Mesenchymal stem cell (in vitro differentiated cells and primary cell): Measurements from ENCODE around the gene FCRL3.

ENCODE experiments used
- DNase-seq: peaks from one replicate; pipeline ENCODE4 v3.0.0-alpha.2; 2013
- H2AFZ ChIP-seq: one replicate; pipeline ENCODE4 v1.6.1; 2013; ENCODE audit warnings: low read depth, mild to moderate bottlenecking, control low read depth, inconsistent platforms, low read length, moderate library complexity
- H2AK5ac ChIP-seq: 2 replicates; pipeline ENCODE4 v1.6.1; 2013; ENCODE audit warnings: low read length, moderate library complexity, mild to moderate bottlenecking, inconsistent platforms; ENCODE audit not compliant: severe bottlenecking
- H2BK120ac ChIP-seq: one replicate; pipeline ENCODE4 v1.6.1; 2013; ENCODE audit warnings: low read depth, mild to moderate bottlenecking, inconsistent platforms, low read length, moderate library complexity
- H2BK12ac ChIP-seq, 2 experiments: one replicate each; pipeline ENCODE4 v1.6.1; 2013; ENCODE audit warnings: inconsistent platforms in 2 of 2, low read length in 2 of 2, mild to moderate bottlenecking in 2 of 2, moderate library complexity in 2 of 2, control low read depth in 1 of 2
- H2BK15ac ChIP-seq: one replicate; pipeline ENCODE4 v1.6.1; 2013; ENCODE audit warnings: mild to moderate bottlenecking, low read depth, inconsistent platforms; ENCODE audit not compliant: poor library complexity, severe bottlenecking
- H2BK5ac ChIP-seq: 2 replicates; pipeline ENCODE4 v1.6.1; 2013; ENCODE audit warnings: low read depth, mild to moderate bottlenecking, low read length, control low read depth, inconsistent platforms; ENCODE audit not compliant: poor library complexity, severe bottlenecking
- H3K14ac ChIP-seq, 2 experiments: one replicate each; pipeline ENCODE4 v1.6.1; 2013; ENCODE audit warnings: inconsistent platforms in 2 of 2, low read length in 2 of 2, control low read depth in 1 of 2, mild to moderate bottlenecking in 1 of 2, moderate library complexity in 1 of 2
- H3K18ac ChIP-seq, 2 experiments: one replicate each; pipeline ENCODE4 v1.6.1; 2013; ENCODE audit warnings: inconsistent platforms in 2 of 2, low read length in 2 of 2, control low read depth in 1 of 2, low read depth in 1 of 2, mild to moderate bottlenecking in 1 of 2
- H3K23ac ChIP-seq, 2 experiments: one replicate each; pipeline ENCODE4 v1.6.1; 2013; ENCODE audit warnings: inconsistent platforms in 2 of 2, low read length in 2 of 2, mild to moderate bottlenecking in 2 of 2, moderate library complexity in 2 of 2, control low read depth in 1 of 2
- H3K27ac ChIP-seq: 2 replicates; pipeline ENCODE4 v1.5.1; 2013; ENCODE audit warnings: mild to moderate bottlenecking, moderate library complexity, low read length, control low read depth, inconsistent platforms; ENCODE audit not compliant: poor library complexity, severe bottlenecking
- H3K27me3 ChIP-seq, 2 experiments: 2 replicates each; pipeline versions ENCODE4 v1.6.1 to v1.7.0; 2013; ENCODE audit warnings: low read length in 2 of 2, mild to moderate bottlenecking in 2 of 2, moderate library complexity in 2 of 2, control low read depth in 1 of 2, inconsistent platforms in 1 of 2; ENCODE audit not compliant: control insufficient read depth in 1 of 2, insufficient read depth in 1 of 2
- H3K36me3 ChIP-seq, 2 experiments: 2 replicates each; pipeline versions ENCODE4 v1.6.1 to v1.7.0; 2013; ENCODE audit warnings: low read length in 2 of 2, control low read depth in 1 of 2, inconsistent platforms in 1 of 2, low read depth in 1 of 2, mild to moderate bottlenecking in 1 of 2; ENCODE audit not compliant: insufficient read depth in 2 of 2, control insufficient read depth in 1 of 2
- H3K4ac ChIP-seq, 2 experiments: one replicate each; pipeline ENCODE4 v1.6.1; 2013; ENCODE audit warnings: inconsistent platforms in 2 of 2, low read length in 2 of 2, mild to moderate bottlenecking in 2 of 2, moderate library complexity in 2 of 2, control low read depth in 1 of 2, low read depth in 1 of 2
- H3K4me1 ChIP-seq: 2 replicates; pipeline ENCODE4 v1.6.1; 2013; ENCODE audit warnings: low read depth, low read length, control low read depth; ENCODE audit not compliant: control insufficient read depth, insufficient read depth
- H3K4me2 ChIP-seq: 2 replicates; pipeline ENCODE4 v1.6.1; 2013; ENCODE audit warnings: low read length, mild to moderate bottlenecking, inconsistent platforms; ENCODE audit not compliant: poor library complexity, severe bottlenecking
- H3K4me3 ChIP-seq, 2 experiments: 2 replicates each; pipeline versions ENCODE4 v1.5.1 to v1.7.0; 2013; ENCODE audit warnings: low read length in 2 of 2, mild to moderate bottlenecking in 2 of 2, control low read depth in 1 of 2, low read depth in 1 of 2; ENCODE audit not compliant: insufficient read depth in 1 of 2
- H3K79me1 ChIP-seq: replicated peaks from 2 replicates; pipeline ENCODE4 v1.6.1; 2013; ENCODE audit warnings: mild to moderate bottlenecking, control low read depth, low read length, inconsistent platforms; ENCODE audit not compliant: poor library complexity, severe bottlenecking
- H3K9ac ChIP-seq: 2 replicates; pipeline ENCODE4 v1.7.0; 2013; ENCODE audit warnings: mild to moderate bottlenecking, low read length, moderate library complexity
- H3K9me3 ChIP-seq: 2 replicates; pipeline ENCODE4 v1.7.0; 2013; ENCODE audit warnings: mild to moderate bottlenecking, low read length; ENCODE audit not compliant: control insufficient read depth
- H4K8ac ChIP-seq: one replicate; pipeline ENCODE4 v1.6.1; 2013; ENCODE audit warnings: inconsistent platforms, mild to moderate bottlenecking, low read length, moderate library complexity
- H4K91ac ChIP-seq: one replicate; pipeline ENCODE4 v1.6.1; 2013; ENCODE audit warnings: mild to moderate bottlenecking, low read length, inconsistent platforms
- WGBS: methylation state at CpG from one replicate; pipeline ENCODE4 v1.1.7; 2013; ENCODE audit warnings: mixed read lengths; 5-methylcytosine and 5-hydroxymethylcytosine counted together

The FCRL3 gene

DNA sequence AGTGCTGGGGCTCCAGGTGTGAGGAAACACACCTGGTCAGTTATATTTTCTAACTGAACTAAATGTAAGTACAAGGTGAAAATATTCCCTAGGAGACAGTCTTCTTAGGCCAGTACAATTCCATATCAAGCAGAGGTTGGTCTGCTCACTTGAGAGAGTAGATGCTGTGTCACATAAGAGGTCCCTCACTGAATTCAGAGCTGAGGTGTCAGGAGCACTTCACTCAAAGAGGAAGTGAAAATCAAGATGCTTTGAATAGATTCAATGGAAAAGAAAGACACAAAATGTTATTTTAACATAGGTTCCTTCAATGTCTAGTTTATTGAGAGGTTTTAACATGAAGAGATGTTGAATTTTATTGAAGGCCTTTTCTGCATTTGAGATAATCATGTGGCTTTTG is 4.3 kb upstream of the FCRL3 start:
- Histone ChIP-seq H3K18ac (no peak overlapping the region), H2AFZ (no peak overlapping the region), H4K91ac (no peak overlapping the region), H3K79me1 (no peaks in the 10 kb centered on the region), H2BK12ac (no peak overlapping the region), H2BK120ac (no peak overlapping the region), H3K4ac (no peak overlapping the region), H3K27me3 (peaks cover 0 to 1% of the 10 kb centered on the region in 2 experiments), H3K14ac (no peak overlapping the region), H3K4me2 (no peak overlapping the region), H3K23ac (no peak overlapping the region), H3K9ac (no peak overlapping the region), H2BK5ac (no peak overlapping the region), H2BK15ac (no peak overlapping the region), H4K8ac (no peak overlapping the region), H3K9me3 (no peaks in the 10 kb centered on the region), H3K36me3 (no peaks in the 10 kb centered on the region), H3K4me1 (no peaks in the 10 kb centered on the region), H2AK5ac (no peak overlapping the region), H3K27ac (no peak overlapping the region), H3K4me3 (no peak overlapping the region)
- DNase-seq, result no peak

DNA sequence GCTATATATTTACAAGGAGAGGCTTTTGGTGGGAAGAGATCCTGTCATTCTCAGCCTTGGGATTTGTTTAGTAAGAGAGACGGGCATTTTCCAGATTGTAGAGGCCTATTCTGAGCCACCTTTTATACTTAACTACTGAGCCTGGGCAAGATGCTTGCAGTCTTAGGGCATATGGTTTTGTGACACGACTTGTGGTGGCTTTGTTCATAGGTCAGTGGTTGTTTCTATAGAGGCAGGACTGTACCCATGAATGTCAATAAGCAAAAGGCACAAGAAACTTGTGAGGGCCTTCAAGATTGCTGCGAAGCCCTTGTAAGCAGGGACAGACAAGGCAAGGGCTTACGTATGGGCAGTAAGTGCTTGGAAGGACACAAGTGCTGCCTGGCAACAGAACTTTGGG is 3.4 kb upstream of the FCRL3 start:
- no peak overlapping the region for H4K8ac ChIP-seq
- 65% methylated on average over 4 of the region's 4 CpGs for WGBS
- no peak overlapping the region for H3K23ac ChIP-seq

DNA sequence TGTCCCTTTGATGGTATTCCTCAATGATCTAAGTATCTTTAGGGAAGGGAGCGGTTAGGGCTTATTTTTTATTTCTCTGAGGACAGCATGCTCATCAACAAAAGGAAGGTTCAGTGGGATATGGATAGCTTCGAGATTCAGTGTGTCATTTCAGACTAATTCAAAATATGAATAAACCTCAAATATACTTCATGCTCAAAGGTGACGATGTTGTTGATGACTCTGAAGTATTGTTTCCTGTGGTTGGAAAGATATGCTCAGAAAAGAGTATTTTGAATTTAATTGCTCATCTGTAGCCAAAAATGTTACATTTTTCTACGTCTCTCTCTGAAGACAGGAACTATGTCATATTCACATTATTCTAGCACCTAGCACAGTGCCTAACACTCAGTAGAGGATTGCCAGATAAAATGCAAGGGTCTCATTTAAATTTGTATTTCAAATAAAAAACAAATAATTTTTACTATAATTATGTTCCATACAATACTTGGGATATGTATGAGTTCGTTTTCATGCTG is 1.8 kb upstream of the FCRL3 start:
- peaks cover 3 to 15% of the 10 kb centered on the region in 2 experiments for H3K27me3 ChIP-seq
- no peak overlapping the region for H2BK15ac ChIP-seq
- no peak overlapping the region for H4K8ac ChIP-seq
- 69% methylated on average over 2 of the region's 5 CpGs for WGBS
- no peak overlapping the region for H2BK5ac ChIP-seq
- no peak overlapping the region for H3K9ac ChIP-seq
- H2BK12ac ChIP-seq, result no peak overlapping the region
- H2AK5ac ChIP-seq, result no peak overlapping the region
- no peaks in the 10 kb centered on the region for H3K9me3 ChIP-seq
- no peak overlapping the region for H3K27ac ChIP-seq
- no peak overlapping the region for H3K14ac ChIP-seq
- no peak overlapping the region for H4K91ac ChIP-seq
- H3K79me1 ChIP-seq, result no peaks in the 10 kb centered on the region
- H3K4me3 ChIP-seq, result no peak overlapping the region
- DNase-seq, result no peak
- H2BK120ac ChIP-seq, result no peak overlapping the region
- H3K36me3 ChIP-seq, result no peaks in the 10 kb centered on the region
- no peaks in the 10 kb centered on the region for H3K4me1 ChIP-seq
- no peak overlapping the region for H3K18ac ChIP-seq
- H3K23ac ChIP-seq, result no peak overlapping the region
- H2AFZ ChIP-seq, result no peak overlapping the region
- no peak overlapping the region for H3K4ac ChIP-seq
- no peak overlapping the region for H3K4me2 ChIP-seq

More for the DNA sequence above, 3.4 kb upstream of the FCRL3 start:
- no peak overlapping the region for H2AFZ ChIP-seq
- peaks cover 0 to 6% of the 10 kb centered on the region in 2 experiments for H3K27me3 ChIP-seq
- no peak overlapping the region for H3K14ac ChIP-seq
- no peak overlapping the region for H3K18ac ChIP-seq
- no peak overlapping the region for H2BK15ac ChIP-seq
- no peak overlapping the region for H3K4me3 ChIP-seq
- H3K9me3 ChIP-seq, result no peaks in the 10 kb centered on the region
- DNase-seq, result no peak
- H3K9ac ChIP-seq, result no peak overlapping the region
- H2BK120ac ChIP-seq, result no peak overlapping the region
- no peak overlapping the region for H3K27ac ChIP-seq
- H2AK5ac ChIP-seq, result no peak overlapping the region
- no peaks in the 10 kb centered on the region for H3K36me3 ChIP-seq
- no peak overlapping the region for H2BK5ac ChIP-seq
- no peaks in the 10 kb centered on the region for H3K79me1 ChIP-seq
- no peak overlapping the region for H4K91ac ChIP-seq
- no peaks in the 10 kb centered on the region for H3K4me1 ChIP-seq
- no peak overlapping the region for H3K4me2 ChIP-seq
- no peak overlapping the region for H2BK12ac ChIP-seq
- no peak overlapping the region for H3K4ac ChIP-seq

DNA sequence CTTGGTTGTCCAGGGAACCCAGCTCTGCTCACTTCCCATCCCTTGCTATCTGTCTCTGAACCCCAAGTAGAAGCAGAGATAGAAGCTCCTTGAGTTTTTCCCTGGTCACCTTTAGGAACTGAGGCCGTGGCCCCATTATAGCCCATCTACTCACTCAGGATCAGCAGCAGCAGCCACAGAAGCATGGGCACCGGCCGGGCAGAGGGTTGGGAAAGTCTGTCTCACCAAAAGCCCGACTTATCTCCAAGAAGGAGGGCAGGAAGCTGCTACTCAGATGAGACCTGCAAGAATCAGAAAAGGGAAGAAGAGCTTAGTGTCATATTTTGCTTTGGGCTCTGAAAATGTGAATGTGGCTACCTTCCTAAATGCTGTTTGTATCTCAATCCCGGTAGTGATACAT is 264 bp downstream of the FCRL3 start:
- Histone ChIP-seq H3K4me2 (no peak overlapping the region), H3K23ac (no peak overlapping the region), H3K79me1 (no peaks in the 10 kb centered on the region), H3K18ac (no peak overlapping the region), H4K91ac (no peak overlapping the region), H3K9ac (no peak overlapping the region), H3K9me3 (no peaks in the 10 kb centered on the region), H3K36me3 (no peaks in the 10 kb centered on the region), H3K27ac (no peak overlapping the region), H4K8ac (no peak overlapping the region), H3K4me3 (no peak overlapping the region), H3K14ac (no peak overlapping the region), H2AK5ac (no peak overlapping the region), H2BK12ac (no peak overlapping the region), H2BK5ac (no peak overlapping the region), H2BK15ac (no peak overlapping the region), H2AFZ (no peak overlapping the region), H3K27me3 (peaks cover 3 to 15% of the 10 kb centered on the region in 2 experiments), H2BK120ac (no peak overlapping the region), H3K4me1 (no peaks in the 10 kb centered on the region), H3K4ac (no peak overlapping the region)
- 64% methylated on average over 5 of the region's 5 CpGs for WGBS
- no peak for DNase-seq
